GM18519 (cell line): ENCODE data around the gene MYT1.

Experiments
- ATAC-seq: cut with Tn5 transposase; IDR thresholded peaks from one replicate; pipeline ENCODE4 v1.9.1; 2021; ENCODE audit warnings: mild to moderate bottlenecking, moderate library complexity; ENCODE audit not compliant: unreplicated experiment, low FRiP score

The MYT1 gene

GRCh38 chr20:64153861-64154589 is 10.2 kb upstream of the MYT1 start:
- ATAC-seq: no peak

GRCh38 chr20:64154590-64155257 is 9.5 kb upstream of the MYT1 start:
- ATAC-seq: no peak

- ATAC-seq: no peak
Observed at GRCh38 chr20:64155258-64156135, 8.8 kb upstream of the MYT1 start.

GRCh38 chr20:64156136-64156885 is 7.9 kb upstream of the MYT1 start:
- ATAC-seq: no peak

GRCh38 chr20:64156886-64157875 is 7.1 kb upstream of the MYT1 start:
- no peak for ATAC-seq

- ATAC-seq: no peak
Observed at GRCh38 chr20:64157878-64158277, 6.4 kb upstream of the MYT1 start.

- ATAC-seq: no peak
Observed at GRCh38 chr20:64158346-64159285, 5.6 kb upstream of the MYT1 start.

- ATAC-seq: no peak
Observed at GRCh38 chr20:64159286-64159680, 5.0 kb upstream of the MYT1 start.

- no peak for ATAC-seq
Observed at GRCh38 chr20:64159711-64160110, 4.5 kb upstream of the MYT1 start.

- ATAC-seq: no peak
Observed at GRCh38 chr20:64160118-64160517, 4.1 kb upstream of the MYT1 start.

GRCh38 chr20:64160526-64161355 is 3.5 kb upstream of the MYT1 start:
- no peak for ATAC-seq

GRCh38 chr20:64161356-64162238 is 2.7 kb upstream of the MYT1 start:
- no peak for ATAC-seq

GRCh38 chr20:64162239-64162910 is 1.9 kb upstream of the MYT1 start:
- ATAC-seq: no peak

- no peak for ATAC-seq
Observed at GRCh38 chr20:64163776-64164122, 503 bp upstream of the MYT1 start.

- ATAC-seq: no peak
Observed at GRCh38 chr20:64165866-64166600, 1.8 kb downstream of the MYT1 start.
